ENCODE results near the gene IGFL3. TPM values are rescaled to one million over a fixed set of nuclear protein-coding genes. Genes with fewer than 3 reads are reported as not detected.

Gene IGFL3
- total RNA-seq, 1 donor from 2014 or later, result not detected

- no peak overlapping the region for H3K27ac ChIP-seq (ENCODE audit: low read depth, low read length)
- H3K4me1 ChIP-seq (ENCODE audit: control insufficient read depth in 3 of 3, insufficient read depth in 3 of 3, low read length in 3 of 3), result no peaks in the 10 kb centered on the region
- no peaks in the 10 kb centered on the region for H3K36me3 ChIP-seq (ENCODE audit: control insufficient read depth in 3 of 3, insufficient read depth in 3 of 3, low read length in 3 of 3)
- H3K9ac ChIP-seq (ENCODE audit: low read depth in 1 of 3, low read length in 3 of 3), result no peak overlapping the region
- no peak overlapping the region for H3K4me3 ChIP-seq (ENCODE audit: low read length in 3 of 3)
- no peaks in the 10 kb centered on the region for H3K9me3 ChIP-seq (ENCODE audit: control insufficient read depth in 3 of 3, low read length in 3 of 3)
- peaks cover 4 to 17% (median 8%) of the 10 kb centered on the region in 3 donors for H3K27me3 ChIP-seq (ENCODE audit: control insufficient read depth in 3 of 3, insufficient read depth in 3 of 3, low read length in 3 of 3)
Observed at GRCh38 chr19:46147166-46147740, 22.8 kb upstream of the IGFL3 start.

GRCh38 chr19:46144756-46145155 lies 20.3 kb upstream of the IGFL3 start:
- Histone ChIP-seq H3K4me1 (ENCODE audit: control insufficient read depth in 3 of 3, insufficient read depth in 3 of 3, low read length in 3 of 3) (no peaks in the 10 kb centered on the region), H3K27ac (ENCODE audit: low read depth, low read length) (no peak overlapping the region), H3K9ac (ENCODE audit: low read depth in 1 of 3, low read length in 3 of 3) (no peak overlapping the region), H3K36me3 (ENCODE audit: control insufficient read depth in 3 of 3, insufficient read depth in 3 of 3, low read length in 3 of 3) (no peaks in the 10 kb centered on the region), H3K9me3 (ENCODE audit: control insufficient read depth in 3 of 3, low read length in 3 of 3) (no peaks in the 10 kb centered on the region), H3K27me3 (ENCODE audit: control insufficient read depth in 3 of 3, insufficient read depth in 3 of 3, low read length in 3 of 3) (peaks cover 0 to 15% (median 3%) of the 10 kb centered on the region in 3 donors), H3K4me3 (ENCODE audit: low read length in 3 of 3) (no peak overlapping the region)

- no peak overlapping the region for H3K9ac ChIP-seq (ENCODE audit: low read depth in 1 of 3, low read length in 3 of 3)
- no peaks in the 10 kb centered on the region for H3K9me3 ChIP-seq (ENCODE audit: control insufficient read depth in 3 of 3, low read length in 3 of 3)
Observed at GRCh38 chr19:46142294-46142693, 17.8 kb upstream of the IGFL3 start.

GRCh38 chr19:46141421-46141820 lies 16.9 kb upstream of the IGFL3 start:
- Histone ChIP-seq H3K36me3 (ENCODE audit: control insufficient read depth in 3 of 3, insufficient read depth in 3 of 3, low read length in 3 of 3) (no peaks in the 10 kb centered on the region), H3K4me3 (ENCODE audit: low read length in 3 of 3) (no peak overlapping the region), H3K4me1 (ENCODE audit: control insufficient read depth in 3 of 3, insufficient read depth in 3 of 3, low read length in 3 of 3) (no peaks in the 10 kb centered on the region), H3K9ac (ENCODE audit: low read depth in 1 of 3, low read length in 3 of 3) (no peak overlapping the region), H3K27ac (ENCODE audit: low read depth, low read length) (no peak overlapping the region), H3K9me3 (ENCODE audit: control insufficient read depth in 3 of 3, low read length in 3 of 3) (no peaks in the 10 kb centered on the region), H3K27me3 (ENCODE audit: control insufficient read depth in 3 of 3, insufficient read depth in 3 of 3, low read length in 3 of 3) (peaks cover 0 to 9% (median 0%) of the 10 kb centered on the region in 3 donors)

More at GRCh38 chr19:46142294-46142693, 17.8 kb upstream of the IGFL3 start:
- Histone ChIP-seq H3K27me3 (ENCODE audit: control insufficient read depth in 3 of 3, insufficient read depth in 3 of 3, low read length in 3 of 3) (peaks cover 0 to 12% (median 0%) of the 10 kb centered on the region in 3 donors), H3K27ac (ENCODE audit: low read depth, low read length) (no peak overlapping the region), H3K36me3 (ENCODE audit: control insufficient read depth in 3 of 3, insufficient read depth in 3 of 3, low read length in 3 of 3) (no peaks in the 10 kb centered on the region), H3K4me3 (ENCODE audit: low read length in 3 of 3) (no peak overlapping the region), H3K4me1 (ENCODE audit: control insufficient read depth in 3 of 3, insufficient read depth in 3 of 3, low read length in 3 of 3) (no peaks in the 10 kb centered on the region)

GRCh38 chr19:46137915-46138473 lies 13.5 kb upstream of the IGFL3 start:
- peaks cover 0 to 9% (median 0%) of the 10 kb centered on the region in 3 donors for H3K27me3 ChIP-seq (ENCODE audit: control insufficient read depth in 3 of 3, insufficient read depth in 3 of 3, low read length in 3 of 3)
- no peak overlapping the region for H3K4me3 ChIP-seq (ENCODE audit: low read length in 3 of 3)
- H3K27ac ChIP-seq (ENCODE audit: low read depth, low read length), result no peak overlapping the region
- H3K9ac ChIP-seq (ENCODE audit: low read depth in 1 of 3, low read length in 3 of 3), result no peak overlapping the region
- H3K4me1 ChIP-seq (ENCODE audit: control insufficient read depth in 3 of 3, insufficient read depth in 3 of 3, low read length in 3 of 3), result peaks cover 10 to 15% (median 11%) of the 10 kb centered on the region in 3 donors
- no peaks in the 10 kb centered on the region for H3K9me3 ChIP-seq (ENCODE audit: control insufficient read depth in 3 of 3, low read length in 3 of 3)
- H3K36me3 ChIP-seq (ENCODE audit: control insufficient read depth in 3 of 3, insufficient read depth in 3 of 3, low read length in 3 of 3), result no peaks in the 10 kb centered on the region

- Histone ChIP-seq H3K9ac (ENCODE audit: low read depth in 1 of 3, low read length in 3 of 3) (no peak overlapping the region), H3K27ac (ENCODE audit: low read depth, low read length) (no peak overlapping the region), H3K4me1 (ENCODE audit: control insufficient read depth in 3 of 3, insufficient read depth in 3 of 3, low read length in 3 of 3) (peaks cover 13 to 17% (median 14%) of the 10 kb centered on the region in 3 donors)
Observed at GRCh38 chr19:46134527-46134926, 10.0 kb upstream of the IGFL3 start.

GRCh38 chr19:46133777-46134241 lies 9.3 kb upstream of the IGFL3 start:
- H3K4me1 ChIP-seq (ENCODE audit: control insufficient read depth in 3 of 3, insufficient read depth in 3 of 3, low read length in 3 of 3), result peaks cover 13 to 17% (median 14%) of the 10 kb centered on the region in 3 donors
- H3K4me3 ChIP-seq (ENCODE audit: low read length in 3 of 3), result no peak overlapping the region
- peak overlapping the region; percentile 40 for H3K27ac ChIP-seq (ENCODE audit: low read depth, low read length)
- no peaks in the 10 kb centered on the region for H3K9me3 ChIP-seq (ENCODE audit: control insufficient read depth in 3 of 3, low read length in 3 of 3)
- H3K9ac ChIP-seq (ENCODE audit: low read depth in 1 of 3, low read length in 3 of 3), result peak overlapping the region in 1 of 3 donors; percentile 38
- no peaks in the 10 kb centered on the region for H3K36me3 ChIP-seq (ENCODE audit: control insufficient read depth in 3 of 3, insufficient read depth in 3 of 3, low read length in 3 of 3)
- peaks cover 0 to 6% (median 0%) of the 10 kb centered on the region in 3 donors for H3K27me3 ChIP-seq (ENCODE audit: control insufficient read depth in 3 of 3, insufficient read depth in 3 of 3, low read length in 3 of 3)

More at GRCh38 chr19:46134527-46134926, 10.0 kb upstream of the IGFL3 start:
- no peaks in the 10 kb centered on the region for H3K36me3 ChIP-seq (ENCODE audit: control insufficient read depth in 3 of 3, insufficient read depth in 3 of 3, low read length in 3 of 3)
- no peaks in the 10 kb centered on the region for H3K9me3 ChIP-seq (ENCODE audit: control insufficient read depth in 3 of 3, low read length in 3 of 3)
- H3K4me3 ChIP-seq (ENCODE audit: low read length in 3 of 3), result no peak overlapping the region
- H3K27me3 ChIP-seq (ENCODE audit: control insufficient read depth in 3 of 3, insufficient read depth in 3 of 3, low read length in 3 of 3), result peaks cover 0 to 9% (median 0%) of the 10 kb centered on the region in 3 donors

GRCh38 chr19:46133101-46133627 lies 8.7 kb upstream of the IGFL3 start:
- Histone ChIP-seq H3K4me1 (ENCODE audit: control insufficient read depth in 3 of 3, insufficient read depth in 3 of 3, low read length in 3 of 3) (peaks cover 13 to 17% (median 14%) of the 10 kb centered on the region in 3 donors), H3K9me3 (ENCODE audit: control insufficient read depth in 3 of 3, low read length in 3 of 3) (no peaks in the 10 kb centered on the region), H3K36me3 (ENCODE audit: control insufficient read depth in 3 of 3, insufficient read depth in 3 of 3, low read length in 3 of 3) (no peaks in the 10 kb centered on the region), H3K27me3 (ENCODE audit: control insufficient read depth in 3 of 3, insufficient read depth in 3 of 3, low read length in 3 of 3) (peaks cover 0 to 2% (median 0%) of the 10 kb centered on the region in 3 donors), H3K9ac (ENCODE audit: low read depth in 1 of 3, low read length in 3 of 3) (peak overlapping the region in 1 of 3 donors; percentile 40), H3K4me3 (ENCODE audit: low read length in 3 of 3) (peak overlapping the region in 2 of 3 donors; percentile 12 to 49), H3K27ac (ENCODE audit: low read depth, low read length) (peak overlapping the region; percentile 40)

- Histone ChIP-seq H3K9ac (ENCODE audit: low read depth in 1 of 3, low read length in 3 of 3) (peak overlapping the region in 1 of 3 donors; percentile 40), H3K27me3 (ENCODE audit: control insufficient read depth in 3 of 3, insufficient read depth in 3 of 3, low read length in 3 of 3) (no peaks in the 10 kb centered on the region), H3K36me3 (ENCODE audit: control insufficient read depth in 3 of 3, insufficient read depth in 3 of 3, low read length in 3 of 3) (no peaks in the 10 kb centered on the region), H3K4me3 (ENCODE audit: low read length in 3 of 3) (peak overlapping the region in 2 of 3 donors; percentile 12 to 49), H3K4me1 (ENCODE audit: control insufficient read depth in 3 of 3, insufficient read depth in 3 of 3, low read length in 3 of 3) (peaks cover 13 to 17% (median 14%) of the 10 kb centered on the region in 3 donors), H3K27ac (ENCODE audit: low read depth, low read length) (peak overlapping the region; percentile 16), H3K9me3 (ENCODE audit: control insufficient read depth in 3 of 3, low read length in 3 of 3) (no peaks in the 10 kb centered on the region)
Observed at GRCh38 chr19:46132508-46133100, 8.1 kb upstream of the IGFL3 start.
